BJ (cell line): Measurements from ENCODE around the gene ZBTB32. TPM values are rescaled to one million over a fixed set of nuclear protein-coding genes. Genes with fewer than 3 reads are reported as not detected.
"Not testable (repeated sequence)": the region's sequence is repeated elsewhere in the genome, so short reads cannot be mapped to it uniquely, and the experiment has no call there.

ENCODE experiments used
- CTCF ChIA-PET: fragments of 350-600 bp; formaldehyde crosslinking; extraction: SDS; loops from one replicate; lab custom pipeline; 2021; ENCODE audit warnings: antibody characterized with exemption, inconsistent platforms; lab: Yijun Ruan, JAX
- POLR2A ChIA-PET: fragments of 300-600 bp; sonication (Branson Sonifier 250); formaldehyde crosslinking; extraction: SDS; loops from one replicate; lab custom pipeline; 2021; ENCODE audit warnings: antibody characterized with exemption; lab: Charles Lee
- DNase-seq: peaks from one replicate; pipeline ENCODE4 v3.0.0-alpha.2; 2011; ENCODE audit warnings: low read depth
- H3K27me3 ChIP-seq: 2 replicates; pipeline ENCODE4 v1.6.0; 2011; ENCODE audit warnings: low read length; ENCODE audit not compliant: control insufficient read depth, insufficient read depth
- H3K36me3 ChIP-seq: 2 replicates; pipeline ENCODE4 v1.5.1; 2011; ENCODE audit warnings: low read length; ENCODE audit not compliant: control insufficient read depth, insufficient read depth
- H3K4me3 ChIP-seq: 2 replicates; pipeline ENCODE4 v1.5.1; 2011; ENCODE audit warnings: low read depth, mild to moderate bottlenecking, control low read depth, low read length
- polyA plus RNA-seq: library from polyadenylated mRNA; depleted of rRNA; stranded (reverse); fragments of >200 nt; gene quantifications from 2 replicates; pipeline ENCODE4 v1.2.3, GENCODE V29; 2011
- TF ChIP-seq, protein P1 (sequence below): IDR thresholded peaks from 2 replicates; pipeline ENCODE4 v1.5.1; 2011; ENCODE audit warnings: low read depth, mild to moderate bottlenecking, control low read depth, inconsistent platforms, low read length, moderate library complexity; ENCODE audit not compliant: insufficient read depth

ZBTB32 gene
- polyA plus RNA-seq, 1 experiment: not detected

DNA sequence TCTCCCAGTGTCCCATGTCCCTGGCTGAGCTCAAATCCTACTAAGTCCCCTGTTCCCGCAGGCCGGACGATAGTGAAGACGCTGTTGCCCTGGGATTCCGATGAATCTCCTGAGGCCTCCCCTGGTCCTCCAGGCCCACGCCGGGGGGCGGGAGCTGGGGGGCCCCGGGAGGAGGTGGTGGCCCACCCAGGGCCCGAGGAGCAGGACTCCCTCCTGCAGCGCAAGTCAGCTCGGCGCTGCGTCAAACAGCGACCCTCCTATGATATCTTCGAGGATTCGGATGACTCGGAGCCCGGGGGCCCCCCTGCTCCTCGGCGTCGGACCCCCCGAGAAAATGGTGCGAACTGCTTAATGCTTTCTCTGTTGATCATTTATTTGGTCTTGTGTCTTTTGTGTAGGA is 19.3 kb downstream of the ZBTB32 start:
- DNase-seq: no peak
- Histone ChIP-seq H3K27me3 (no peaks in the 10 kb centered on the region), H3K36me3 (peaks cover 58% of the 10 kb centered on the region), H3K4me3 (no peak overlapping the region)
- TF ChIP-seq, protein P1, sequence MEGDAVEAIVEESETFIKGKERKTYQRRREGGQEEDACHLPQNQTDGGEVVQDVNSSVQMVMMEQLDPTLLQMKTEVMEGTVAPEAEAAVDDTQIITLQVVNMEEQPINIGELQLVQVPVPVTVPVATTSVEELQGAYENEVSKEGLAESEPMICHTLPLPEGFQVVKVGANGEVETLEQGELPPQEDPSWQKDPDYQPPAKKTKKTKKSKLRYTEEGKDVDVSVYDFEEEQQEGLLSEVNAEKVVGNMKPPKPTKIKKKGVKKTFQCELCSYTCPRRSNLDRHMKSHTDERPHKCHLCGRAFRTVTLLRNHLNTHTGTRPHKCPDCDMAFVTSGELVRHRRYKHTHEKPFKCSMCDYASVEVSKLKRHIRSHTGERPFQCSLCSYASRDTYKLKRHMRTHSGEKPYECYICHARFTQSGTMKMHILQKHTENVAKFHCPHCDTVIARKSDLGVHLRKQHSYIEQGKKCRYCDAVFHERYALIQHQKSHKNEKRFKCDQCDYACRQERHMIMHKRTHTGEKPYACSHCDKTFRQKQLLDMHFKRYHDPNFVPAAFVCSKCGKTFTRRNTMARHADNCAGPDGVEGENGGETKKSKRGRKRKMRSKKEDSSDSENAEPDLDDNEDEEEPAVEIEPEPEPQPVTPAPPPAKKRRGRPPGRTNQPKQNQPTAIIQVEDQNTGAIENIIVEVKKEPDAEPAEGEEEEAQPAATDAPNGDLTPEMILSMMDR: no peak
- ChIA-PET POLR2A (no interaction called here), CTCF (interaction anchor here (0.6 kb wide), 1 partner anchor 1431 kb away, joined by 4 read pairs; no protein-coding TSS in a partner anchor)

DNA sequence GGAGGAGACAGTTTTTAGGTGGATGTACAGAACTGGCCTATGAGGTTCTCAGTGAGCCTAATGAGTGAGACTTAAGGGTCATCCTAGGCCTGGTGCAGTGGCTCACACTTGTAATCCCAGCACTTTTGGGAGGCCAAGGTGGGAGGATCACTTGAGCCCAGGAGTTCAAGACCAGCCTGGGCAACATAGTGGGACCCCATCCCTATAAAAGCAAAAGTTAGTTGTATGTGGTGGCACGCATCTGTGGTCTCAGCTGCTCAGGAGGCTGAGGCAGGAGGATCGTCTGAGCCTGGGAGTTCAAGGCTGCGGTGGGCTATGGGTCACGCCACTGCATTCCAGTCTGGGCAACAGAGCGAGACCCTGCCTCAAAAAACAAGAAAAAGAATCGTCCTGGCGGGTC is 19.8 kb downstream of the ZBTB32 start:
- H3K27me3 ChIP-seq, H3K4me3 ChIP-seq, POLR2A ChIA-PET, CTCF ChIA-PET, DNase-seq: not testable (repeated sequence)
- peaks cover 61% of the 10 kb centered on the region for H3K36me3 ChIP-seq

- no peak for DNase-seq
- Histone ChIP-seq H3K4me3 (no peak overlapping the region), H3K36me3 (peaks cover 62% of the 10 kb centered on the region), H3K27me3 (no peaks in the 10 kb centered on the region)
- POLR2A ChIA-PET: no interaction called here
- CTCF ChIA-PET: no interaction called here
- TF ChIP-seq, protein P1: no peak
Measured at GRCh38 chr19:35724560-35724959, 20.2 kb downstream of the ZBTB32 start.

GRCh38 chr19:35725216-35725861 is 21.0 kb downstream of the ZBTB32 start:
- H3K36me3 ChIP-seq: peaks cover 68% of the 10 kb centered on the region
- POLR2A ChIA-PET: no interaction called here
- no peaks in the 10 kb centered on the region for H3K27me3 ChIP-seq
- DNase-seq: no peak
- CTCF ChIA-PET: no interaction called here
- TF ChIP-seq, protein P1: no peak
- no peak overlapping the region for H3K4me3 ChIP-seq

- Histone ChIP-seq H3K4me3 (no peak overlapping the region), H3K27me3 (no peaks in the 10 kb centered on the region), H3K36me3 (peaks cover 77% of the 10 kb centered on the region)
- ChIA-PET POLR2A (no interaction called here), CTCF (no interaction called here)
- no peak for DNase-seq
- TF ChIP-seq, protein P1: no peak
Measured at GRCh38 chr19:35727053-35727955, 22.9 kb downstream of the ZBTB32 start.
